ENCODE data around the gene KAZN. TPM values are rescaled to one million over a fixed set of nuclear protein-coding genes. Genes with fewer than 3 reads are reported as not detected.

The KAZN gene
- total and polyA plus RNA-seq, 2 of the 8 experiments (the other 6 are each of a cell fraction or from before 2014, with no cell fraction given), result 3.7 to 11.8 TPM

DNA sequence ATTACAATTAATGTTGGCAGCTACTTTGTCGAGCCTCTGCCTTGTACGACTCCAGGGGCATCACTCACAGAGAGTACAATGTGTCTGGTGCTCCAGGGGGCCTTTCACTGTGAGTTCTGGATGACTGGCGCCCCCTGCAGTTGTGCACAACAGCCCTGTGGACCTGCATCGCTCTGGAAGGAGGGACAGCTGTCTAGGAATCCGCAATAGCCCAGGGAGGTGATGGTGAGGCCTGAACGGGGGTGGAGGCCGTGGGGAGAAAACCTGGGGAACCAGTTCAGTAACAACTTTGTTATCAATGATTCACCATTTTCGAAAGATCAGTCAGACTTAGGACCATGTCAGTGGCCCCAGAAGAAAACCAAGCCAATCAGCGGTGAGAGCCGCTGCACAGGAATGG is 189.1 kb downstream of the KAZN start:
- Histone ChIP-seq H4K5ac (ENCODE audit: insufficient read length, low read depth, low read length) (no peak overlapping the region), H2AFZ (ENCODE audit: low read length) (no peak overlapping the region), H4K8ac (ENCODE audit: extremely low read depth, insufficient read depth, low read length) (no peak overlapping the region), H3K4ac (replicated peaks; ENCODE audit: insufficient read length, low read depth, low read length) (no peak overlapping the region), H3K9ac (replicated peaks in 1 of 4; ENCODE audit: extremely low read depth in 1 of 4, low read depth in 3 of 4, low read length in 3 of 4) (no peak overlapping the region), H3K79me2 (ENCODE audit: control insufficient read depth in 1 of 2, insufficient read depth in 2 of 2, low read length in 2 of 2) (no peaks in the 10 kb centered on the region), H3K9me3 (ENCODE audit: insufficient read depth in 2 of 2, low read depth in 1 of 2, low read length in 1 of 2) (no peaks in the 10 kb centered on the region), H3K23ac (ENCODE audit: insufficient read length) (no peak overlapping the region), H3K4me3 (ENCODE audit: extremely low read depth in 1 of 4, insufficient read depth in 2 of 4, low read depth in 3 of 4, low read length in 4 of 4) (no peak overlapping the region), H3K18ac (ENCODE audit: extremely low read depth, low read length) (no peak overlapping the region), H2BK5ac (ENCODE audit: low read depth, low read length) (no peak overlapping the region), H3K4me2 (ENCODE audit: insufficient read depth in 1 of 2, low read depth in 2 of 2, low read length in 2 of 2) (no peak overlapping the region), H3K14ac (ENCODE audit: insufficient read length) (no peak overlapping the region), H4K91ac (replicated peaks; ENCODE audit: insufficient read length, low read length) (no peak overlapping the region), H2BK20ac (ENCODE audit: low read length) (no peak overlapping the region), H3K27me3 (replicated peaks in 1 of 4; ENCODE audit: control insufficient read depth in 3 of 4, extremely low read depth in 1 of 4, insufficient read depth in 3 of 4, low read length in 3 of 4) (no peaks in the 10 kb centered on the region), H2AK5ac (ENCODE audit: low read depth, low read length) (no peak overlapping the region), H3K79me1 (ENCODE audit: low read depth, low read length) (no peaks in the 10 kb centered on the region; the same call in 1 of the 2 replicates), H2BK12ac (ENCODE audit: low read depth, low read length) (no peak overlapping the region), H4K20me1 (replicated peaks in 1 of 2; ENCODE audit: control insufficient read depth in 1 of 2, insufficient read depth in 2 of 2, low read length in 2 of 2) (no peaks in the 10 kb centered on the region), H3K23me2 (ENCODE audit: low read depth, low read length) (no peaks in the 10 kb centered on the region), H2BK120ac (replicated peaks; ENCODE audit: low read depth, low read length) (no peak overlapping the region), H3K36me3 (ENCODE audit: control insufficient read depth in 2 of 4, insufficient read depth in 4 of 4, low read length in 3 of 4) (no peaks in the 10 kb centered on the region), H3K27ac (ENCODE audit: low read depth, low read length) (no peak overlapping the region), H3K56ac (replicated peaks; ENCODE audit: insufficient read length, low read depth, low read length) (no peak overlapping the region), H2BK15ac (ENCODE audit: low read length) (no peak overlapping the region), H3K4me1 (replicated peaks in 1 of 4; ENCODE audit: control insufficient read depth in 3 of 4, insufficient read depth in 4 of 4, low read length in 3 of 4) (peaks cover 2 to 11% (median 6%) of the 10 kb centered on the region in 4 experiments; a peak in 6 of 7 replicates)
- peak in 1 of 2 experiments; percentile 55 for DNase-seq (ENCODE audit: low read depth in 1 of 2, low spot score in 2 of 2)
- no peak for FAIRE-seq
- POLR2A ChIA-PET (ENCODE audit: partially characterized antibody), result no interaction called here
- WGBS, 2 experiments (ENCODE audit: extremely low coverage in 1 of 2, insufficient coverage in 1 of 2, insufficient read length in 1 of 2, insufficient replicate concordance in 2 of 2, low coverage in 1 of 2, low lambda C conversion rate in 2 of 2, missing lambda C conversion rate in 1 of 2), result 79% methylated on average over 10 of the region's 10 CpGs; no CpG with 5 or more reads in 1 of the 2 experiments
- CTCF ChIA-PET (ENCODE audit: partially characterized antibody), result interaction anchor here (0.6 to 3.3 kb wide), 24 partner anchors 10 to 325 kb away, joined by 3 to 23 read pairs (median 4); partner anchors contain the start of gene KAZN
- TF ChIP-seq RBBP5 (IDR thresholded peaks at IDR 0.05; ENCODE audit: borderline replicate concordance, low read depth, low read length) (no peak), RXRA (IDR thresholded peaks at IDR 0.05; ENCODE audit: insufficient read depth, low read depth, low read length) (no peak), NRF1 (IDR thresholded peaks at IDR 0.05; ENCODE audit: low read depth, low read length) (no peak), RAD21 (IDR thresholded peaks at IDR 0.05 in 1 of 2, conservative IDR thresholded peaks at IDR 0.05 in 1 of 2; ENCODE audit: low read depth in 2 of 2, low read length in 2 of 2) (peak; percentile 35 to 65; a peak in 3 of 4 replicates), TAF1 (IDR thresholded peaks at IDR 0.05; ENCODE audit: low read depth, low read length) (no peak)
- TF ChIP-seq, protein P1, sequence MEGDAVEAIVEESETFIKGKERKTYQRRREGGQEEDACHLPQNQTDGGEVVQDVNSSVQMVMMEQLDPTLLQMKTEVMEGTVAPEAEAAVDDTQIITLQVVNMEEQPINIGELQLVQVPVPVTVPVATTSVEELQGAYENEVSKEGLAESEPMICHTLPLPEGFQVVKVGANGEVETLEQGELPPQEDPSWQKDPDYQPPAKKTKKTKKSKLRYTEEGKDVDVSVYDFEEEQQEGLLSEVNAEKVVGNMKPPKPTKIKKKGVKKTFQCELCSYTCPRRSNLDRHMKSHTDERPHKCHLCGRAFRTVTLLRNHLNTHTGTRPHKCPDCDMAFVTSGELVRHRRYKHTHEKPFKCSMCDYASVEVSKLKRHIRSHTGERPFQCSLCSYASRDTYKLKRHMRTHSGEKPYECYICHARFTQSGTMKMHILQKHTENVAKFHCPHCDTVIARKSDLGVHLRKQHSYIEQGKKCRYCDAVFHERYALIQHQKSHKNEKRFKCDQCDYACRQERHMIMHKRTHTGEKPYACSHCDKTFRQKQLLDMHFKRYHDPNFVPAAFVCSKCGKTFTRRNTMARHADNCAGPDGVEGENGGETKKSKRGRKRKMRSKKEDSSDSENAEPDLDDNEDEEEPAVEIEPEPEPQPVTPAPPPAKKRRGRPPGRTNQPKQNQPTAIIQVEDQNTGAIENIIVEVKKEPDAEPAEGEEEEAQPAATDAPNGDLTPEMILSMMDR (IDR thresholded peaks at IDR 0.05; ENCODE audit: control extremely low read depth in 1 of 3, insufficient read depth in 1 of 3, low read depth in 1 of 3, low read length in 3 of 3), result peak; percentile 35 to 58 (median 56); a peak in 3 of 4 replicates
